Suprapubic skin (tissue), 4 donors: Measurements from ENCODE around the gene MYPOP. TPM values are rescaled to one million over a fixed set of nuclear protein-coding genes. Genes with fewer than 3 reads are reported as not detected.
"Not testable (repeated sequence)": the region's sequence is repeated elsewhere in the genome, so short reads cannot be mapped to it uniquely, and the experiment has no call there.

Experiments
- DNase-seq, 2 donors: peaks; one replicate each; pipeline ENCODE4 v3.0.0-alpha.2; 2019; ENCODE audit warnings: low spot score in 2 of 2
- H3K27ac ChIP-seq: fragments of 200-600 bp; sonication (generic); one replicate; pipeline ENCODE4 v1.5.1; 2019
- H3K27me3 ChIP-seq: fragments of 200-600 bp; sonication (generic); one replicate; pipeline ENCODE4 v1.5.1; 2019
- H3K36me3 ChIP-seq: fragments of 200-600 bp; sonication (generic); one replicate; pipeline ENCODE4 v1.5.1; 2019
- H3K4me1 ChIP-seq: fragments of 200-600 bp; sonication (generic); one replicate; pipeline ENCODE4 v1.5.1; 2019
- H3K4me3 ChIP-seq: fragments of 200-600 bp; sonication (generic); one replicate; pipeline ENCODE4 v1.5.1; 2019; ENCODE audit warnings: mild to moderate bottlenecking
- H3K9me3 ChIP-seq: fragments of 200-600 bp; sonication (generic); one replicate; pipeline ENCODE4 v1.5.1; 2019
- CTCF ChIP-seq, 2 donors: fragments of 200-600 bp in 1 of 2; fragments of 450-650 bp in 1 of 2; sonication (generic) in 1 of 2; IDR thresholded peaks; one replicate each; pipeline ENCODE4 v1.5.1; 2016 to 2019; ENCODE audit warnings: antibody characterized with exemption in 2 of 2, mild to moderate bottlenecking in 1 of 2, moderate library complexity in 1 of 2
- EP300 ChIP-seq: sonication (generic); formaldehyde crosslinking; IDR thresholded peaks from one replicate; pipeline ENCODE4 v1.6.1; 2017; ENCODE audit warnings: antibody characterized with exemption
- POLR2A ChIP-seq, 2 donors: fragments of 450-650 bp; IDR thresholded peaks; one replicate each; pipeline ENCODE4 v1.6.1; 2017; ENCODE audit warnings: antibody characterized with exemption in 2 of 2, mild to moderate bottlenecking in 2 of 2, moderate library complexity in 2 of 2
- POLR2AphosphoS5 ChIP-seq, 3 donors: sonication (generic); formaldehyde crosslinking; IDR thresholded peaks; one replicate each; pipeline ENCODE4 v1.6.1; 2017; ENCODE audit warnings: antibody characterized with exemption in 3 of 3
- WGBS: methylation state at CpG from one replicate; pipeline ENCODE4 v1.1.5; 2018; 5-methylcytosine and 5-hydroxymethylcytosine counted together
- total RNA-seq, 4 donors: library from RNA; depleted of rRNA; stranded (reverse); fragments of >200 nt; gene quantifications; one replicate each; pipeline ENCODE4 v1.1.0, GENCODE V29; 2016

The MYPOP gene
- total RNA-seq, 4 donors from 2014 or later = 4.4 to 9.4 (median 6.5) TPM

GRCh38 chr19:45872095-45872919, 30.1 kb downstream of the MYPOP start:
- Histone ChIP-seq H3K27me3 (no peaks in the 10 kb centered on the region), H3K9me3 (no peaks in the 10 kb centered on the region), H3K4me3 (no peak overlapping the region), H3K36me3 (no peaks in the 10 kb centered on the region), H3K27ac (no peak overlapping the region), H3K4me1 (peaks cover 13% of the 10 kb centered on the region)
- TF ChIP-seq CTCF (IDR thresholded peaks at IDR 0.05) = no peak
- WGBS = 94% methylated on average over 24 of the region's 34 CpGs
- DNase-seq = no peak

- no peak overlapping the region for H3K27ac ChIP-seq
- 91% methylated on average over 5 of the region's 5 CpGs for WGBS
- no peaks in the 10 kb centered on the region for H3K9me3 ChIP-seq
- no peak for DNase-seq
- no peak overlapping the region for H3K4me3 ChIP-seq
- H3K36me3 ChIP-seq = no peaks in the 10 kb centered on the region
- H3K27me3 ChIP-seq = no peaks in the 10 kb centered on the region
- TF ChIP-seq POLR2A (IDR thresholded peaks at IDR 0.05) (no peak), CTCF (IDR thresholded peaks at IDR 0.05) (no peak), EP300 (no peak), POLR2AphosphoS5 (IDR thresholded peaks at IDR 0.05) (no peak)
- no peaks in the 10 kb centered on the region for H3K4me1 ChIP-seq
These were observed 31.6 kb downstream of the MYPOP start for GRCh38 chr19:45870798-45871197.

- H3K27me3 ChIP-seq, DNase-seq, H3K4me3 ChIP-seq, H3K9me3 ChIP-seq, H3K27ac ChIP-seq, H3K36me3 ChIP-seq: not testable (repeated sequence)
- WGBS = 85% methylated on average over 4 of the region's 4 CpGs
- peaks cover 16% of the 10 kb centered on the region for H3K4me1 ChIP-seq
These were observed 35.2 kb downstream of the MYPOP start for GRCh38 chr19:45867241-45867640.

GRCh38 chr19:45866400-45867176, 35.8 kb downstream of the MYPOP start:
- TF ChIP-seq POLR2A (IDR thresholded peaks at IDR 0.05) (no peak), CTCF (IDR thresholded peaks at IDR 0.05) (no peak), EP300 (no peak), POLR2AphosphoS5 (IDR thresholded peaks at IDR 0.05) (no peak)
- peaks cover 22% of the 10 kb centered on the region for H3K4me1 ChIP-seq
- H3K27ac ChIP-seq = no peak overlapping the region
- H3K9me3 ChIP-seq = no peaks in the 10 kb centered on the region
- no peak for DNase-seq
- no peaks in the 10 kb centered on the region for H3K36me3 ChIP-seq
- peaks cover 9% of the 10 kb centered on the region for H3K27me3 ChIP-seq
- no peak overlapping the region for H3K4me3 ChIP-seq
- 57% methylated on average over 11 of the region's 11 CpGs for WGBS

- Histone ChIP-seq H3K9me3 (no peaks in the 10 kb centered on the region), H3K4me1 (peaks cover 26% of the 10 kb centered on the region), H3K4me3 (no peak overlapping the region), H3K27ac (no peak overlapping the region), H3K36me3 (no peaks in the 10 kb centered on the region), H3K27me3 (peaks cover 9% of the 10 kb centered on the region)
- DNase-seq = no peak
- WGBS = 67% methylated on average over 8 of the region's 9 CpGs
- no peak for TF ChIP-seq EP300
- no peak for TF ChIP-seq CTCF (IDR thresholded peaks at IDR 0.05)
- TF ChIP-seq POLR2A (IDR thresholded peaks at IDR 0.05) = no peak
- TF ChIP-seq POLR2AphosphoS5 (IDR thresholded peaks at IDR 0.05) = no peak
These were observed 37.0 kb downstream of the MYPOP start for GRCh38 chr19:45865269-45865948.
